Endothelial cell of umbilical vein (primary cell): ENCODE results near the gene CMA1. TPM values are rescaled to one million over a fixed set of nuclear protein-coding genes. Genes with fewer than 3 reads are reported as not detected.

ENCODE experiments used
- BruUV-seq: library from RNA; stranded (reverse); fragments of 400-500 nt; replicated peaks from 2 replicates; lab custom pipeline; 2021; lab: Mats Ljungman, UMichigan
- CTCF ChIA-PET: fragments of 300-600, 350-600 bp; sonication (Branson Sonifier 250); formaldehyde crosslinking; loops from one replicate; lab custom pipeline; 2021; ENCODE audit warnings: antibody characterized with exemption, inconsistent platforms; lab: Charles Lee
- POLR2A ChIA-PET: fragments of 300-600, 350-600 bp; sonication (Branson Sonifier 250); formaldehyde crosslinking; loops from one replicate; lab custom pipeline; 2021; ENCODE audit warnings: antibody characterized with exemption, inconsistent platforms; lab: Charles Lee
- DNase-seq: peaks from one replicate; pipeline ENCODE4 v3.0.0-alpha.2; 2011; ENCODE audit warnings: low read depth, low spot score
- FAIRE-seq: peaks from 2 replicates; lab custom pipeline; 2011; peaks lifted over from hg19 to GRCh38; lab: Jason Lieb, UNC
- H2AFZ ChIP-seq: 2 replicates; pipeline ENCODE4 v1.6.0; 2012; ENCODE audit warnings: low read depth, low read length, control low read depth, inconsistent platforms
- H3K27ac ChIP-seq: 2 replicates; pipeline ENCODE4 v1.5.1; 2011; ENCODE audit warnings: low read depth, mild to moderate bottlenecking, control low read depth, low read length, moderate library complexity; ENCODE audit not compliant: insufficient read depth
- H3K27me3 ChIP-seq, 2 experiments: 2 replicates each; pipeline versions ENCODE4 v1.6.0 to v1.6.1; 2011; ENCODE audit warnings: low read length in 2 of 2, mixed read lengths in 1 of 2; ENCODE audit not compliant: control insufficient read depth in 2 of 2, insufficient read depth in 2 of 2
- H3K36me3 ChIP-seq, 2 experiments: 2 replicates in 1 of 2; 3 replicates in 1 of 2; pipeline ENCODE4 v1.5.1; 2011; ENCODE audit warnings: low read length in 2 of 2, mild to moderate bottlenecking in 1 of 2, moderate library complexity in 1 of 2; ENCODE audit not compliant: control insufficient read depth in 2 of 2, insufficient read depth in 2 of 2; ENCODE audit errors: extremely low read depth in 1 of 2
- H3K4me1 ChIP-seq: 3 replicates; pipeline ENCODE4 v1.5.1; 2011; ENCODE audit warnings: mild to moderate bottlenecking, low read length; ENCODE audit not compliant: control insufficient read depth, insufficient read depth; ENCODE audit errors: extremely low read depth
- H3K4me2 ChIP-seq: 2 replicates; pipeline ENCODE4 v1.6.1; 2011; ENCODE audit warnings: low read length, control low read depth, mixed read lengths; ENCODE audit not compliant: insufficient read depth
- H3K4me3 ChIP-seq, 3 experiments: fragments of 200-600 bp in 1 of 3; sonication (generic), shearing (Covaris generic) in 1 of 3; replicated peaks in 1 of 3; 2 replicates each; pipeline ENCODE4 v1.5.1; 2011 to 2016; ENCODE audit warnings: control low read depth in 3 of 3, low read length in 3 of 3, mild to moderate bottlenecking in 2 of 3, inconsistent platforms in 1 of 3, low read depth in 1 of 3, moderate library complexity in 1 of 3; ENCODE audit not compliant: insufficient read depth in 1 of 3
- H3K79me2 ChIP-seq: 2 replicates; pipeline ENCODE4 v1.6.0; 2012; ENCODE audit warnings: low read length, inconsistent platforms; ENCODE audit not compliant: control insufficient read depth, insufficient read depth
- H3K9ac ChIP-seq: replicated peaks from 2 replicates; pipeline ENCODE3; 2011; ENCODE audit warnings: low read length, control low read depth; ENCODE audit not compliant: insufficient read depth; ENCODE audit errors: extremely low read depth
- H3K9me1 ChIP-seq: replicated peaks from 3 replicates; pipeline ENCODE4 v1.6.0; 2011; ENCODE audit warnings: mild to moderate bottlenecking, low read length; ENCODE audit not compliant: control insufficient read depth, insufficient read depth; ENCODE audit errors: extremely low read depth
- H3K9me3 ChIP-seq: replicated peaks from 2 replicates; pipeline ENCODE4 v1.5.1; 2012; ENCODE audit warnings: low read length, inconsistent platforms; ENCODE audit not compliant: control insufficient read depth, insufficient read depth
- H4K20me1 ChIP-seq: replicated peaks from 2 replicates; pipeline ENCODE3; 2011; ENCODE audit warnings: mild to moderate bottlenecking, low read length; ENCODE audit not compliant: control insufficient read depth, insufficient read depth; ENCODE audit errors: extremely low read depth
- CTCF ChIP-seq, 2 donors: IDR thresholded peaks; 1 replicate in 1 of 2; 2 replicates in 1 of 2; pipeline ENCODE4 v1.5.1; 2011; ENCODE audit warnings: low read length in 2 of 2, mild to moderate bottlenecking in 2 of 2, moderate library complexity in 2 of 2, control low read depth in 1 of 2, inconsistent platforms in 1 of 2, low read depth in 1 of 2; ENCODE audit not compliant: insufficient read depth in 1 of 2; ENCODE audit errors: extremely low read depth in 1 of 2
- EZH2 ChIP-seq: IDR thresholded peaks from 2 replicates; pipeline ENCODE4 v1.6.1; 2012; ENCODE audit warnings: borderline replicate concordance, low read depth, mild to moderate bottlenecking, moderate library complexity, low read length, inconsistent platforms; ENCODE audit not compliant: severe bottlenecking
- FOS ChIP-seq: IDR thresholded peaks from 2 replicates; pipeline ENCODE4 v1.6.1; 2011; ENCODE audit warnings: mild to moderate bottlenecking, low read length, moderate library complexity, borderline replicate concordance; ENCODE audit not compliant: insufficient read depth
- GATA2 ChIP-seq: IDR thresholded peaks from 2 replicates; pipeline ENCODE4 v1.7.0; 2011; ENCODE audit warnings: low read depth, mild to moderate bottlenecking, moderate library complexity, mixed read lengths, low read length; ENCODE audit not compliant: insufficient read length, insufficient read depth
- JUN ChIP-seq: IDR thresholded peaks from 2 replicates; pipeline ENCODE4 v1.6.1; 2011; ENCODE audit warnings: borderline replicate concordance, low read depth; ENCODE audit not compliant: insufficient read length, insufficient read depth
- MAX ChIP-seq: IDR thresholded peaks from 2 replicates; pipeline ENCODE4 v1.6.1; 2011; ENCODE audit not compliant: insufficient read depth, insufficient read length
- MYC ChIP-seq: IDR thresholded peaks from one replicate; pipeline ENCODE4 v1.6.1; 2011; ENCODE audit warnings: mild to moderate bottlenecking, low read depth, low read length
- POLR2A ChIP-seq: IDR thresholded peaks from 2 replicates; pipeline ENCODE4 v1.6.1; 2012; ENCODE audit warnings: low read depth, mild to moderate bottlenecking, control low read depth, low read length
- POLR2AphosphoS5 ChIP-seq: IDR thresholded peaks from 2 replicates; pipeline ENCODE4 v1.6.1; 2012; ENCODE audit warnings: low read depth, mild to moderate bottlenecking, control low read depth, low read length, moderate library complexity; ENCODE audit not compliant: insufficient read depth
- dilution Hi-C: fragments of 300-500 bp; cut with MboI; formaldehyde crosslinking; loops from one replicate; pipeline ENCODE4 v1.15.0; 2019; ENCODE audit warnings: low sequenced_read_pairs; ENCODE audit not compliant: extremely low pct_ligation_motif_present
- intact Hi-C: fragments of 100-400 bp; cut with micrococcal nuclease; formaldehyde crosslinking; loops from one replicate; pipeline ENCODE4 v1.10.0; 2022
- polyA plus RNA-seq, 4 experiments: library from polyadenylated mRNA; depleted of rRNA in 3 of 4; stranded (reverse) in 3 of 4; unstranded in 1 of 4; fragments of >200 nt; gene quantifications; 2 replicates each; pipeline versions ENCODE4 v1.2.1 to v1.2.3, GENCODE V29; 2011 to 2012; ENCODE audit warnings: missing spikeins in 1 of 4
- total RNA-seq: library from RNA; stranded (reverse); gene quantifications from 2 replicates; pipeline ENCODE4 v1.2.3, GENCODE V29; 2021

Gene CMA1
- total and polyA plus RNA-seq, 2 donors (not counting 3 experiments of a cell fraction or from before 2014, with no cell fraction given), result not detected

GRCh38 chr14:24458736-24459135 is 49.3 kb downstream of the CMA1 start:
- Histone ChIP-seq H3K27ac (no peak overlapping the region), H3K79me2 (no peaks in the 10 kb centered on the region), H3K4me2 (no peak overlapping the region), H3K9me1 (no peaks in the 10 kb centered on the region), H3K9ac (no peak overlapping the region), H4K20me1 (no peaks in the 10 kb centered on the region), H2AFZ (no peak overlapping the region), H3K4me1 (no peaks in the 10 kb centered on the region), H3K4me3 (no peak overlapping the region), H3K36me3 (no peaks in the 10 kb centered on the region), H3K27me3 (no peaks in the 10 kb centered on the region), H3K9me3 (no peaks in the 10 kb centered on the region)
- TF ChIP-seq EZH2 (no peak), MYC (no peak), POLR2A (no peak), GATA2 (no peak), FOS (no peak), POLR2AphosphoS5 (no peak), JUN (no peak), CTCF (IDR thresholded peaks at IDR 0.05; ENCODE audit: extremely low read depth in 1 of 2, insufficient read depth in 1 of 2, low read depth in 1 of 2, low read length in 2 of 2) (no peak), MAX (no peak)
- DNase-seq (peak; percentile 83), FAIRE-seq (no peak)
- POLR2A ChIA-PET, result interaction anchor here (1.1 kb wide), 1 partner anchor 17 kb away, joined by 3 read pairs; no protein-coding TSS in a partner anchor
- CTCF ChIA-PET, result interaction anchor here (1.4 to 2.0 kb wide), 2 partner anchors 23 to 125 kb away, joined by 4 to 5 read pairs; no protein-coding TSS in a partner anchor
- intact Hi-C loops, result no loop called here
- dilution Hi-C loops, result no loop called here
- no TSS peak for BruUV-seq
